Measurements from ENCODE around the gene RHEX. TPM values are rescaled to one million over a fixed set of nuclear protein-coding genes. Genes with fewer than 3 reads are reported as not detected.

Gene RHEX
- total RNA-seq, 1 donor from 2014 or later = 0.44 TPM

GRCh38 chr1:206030714-206031113, 22.3 kb upstream of the RHEX start:
- intact Hi-C loops (cut with micrococcal nuclease) = loop anchor here (10.0 kb wide), 1 partner anchor 74 kb away; no protein-coding TSS in a partner anchor
- Histone ChIP-seq H3K27me3 (ENCODE audit: low read depth) (peaks cover 34% of the 10 kb centered on the region), H3K4me1 (no peaks in the 10 kb centered on the region), H3K36me3 (no peaks in the 10 kb centered on the region), H3K9me3 (replicated peaks) (no peaks in the 10 kb centered on the region), H3K4me3 (no peak overlapping the region), H3K27ac (replicated peaks) (no peak overlapping the region)
- DNase-seq = peak; percentile 34
- TF ChIP-seq CTCF (IDR thresholded peaks at IDR 0.05; ENCODE audit: borderline replicate concordance) = peak; percentile 79

- H3K27ac ChIP-seq (replicated peaks) = no peak overlapping the region
- DNase-seq = no peak
- no peaks in the 10 kb centered on the region for H3K4me1 ChIP-seq
- H3K36me3 ChIP-seq = no peaks in the 10 kb centered on the region
- H3K27me3 ChIP-seq (ENCODE audit: low read depth) = peaks cover 51% of the 10 kb centered on the region
- H3K9me3 ChIP-seq (replicated peaks) = no peaks in the 10 kb centered on the region
- no peak for TF ChIP-seq CTCF (IDR thresholded peaks at IDR 0.05; ENCODE audit: borderline replicate concordance)
- intact Hi-C loops (cut with micrococcal nuclease) = loop anchor here (10.0 kb wide), 1 partner anchor 72 kb away; no protein-coding TSS in a partner anchor
- no peak overlapping the region for H3K4me3 ChIP-seq
Measured at GRCh38 chr1:206032380-206033140, 20.4 kb upstream of the RHEX start.

GRCh38 chr1:206035027-206035426, 17.9 kb upstream of the RHEX start:
- no peaks in the 10 kb centered on the region for H3K9me3 ChIP-seq (replicated peaks)
- no peaks in the 10 kb centered on the region for H3K36me3 ChIP-seq
- intact Hi-C loops (cut with micrococcal nuclease) = loop anchor here (10.0 kb wide), 1 partner anchor 70 kb away; no protein-coding TSS in a partner anchor
- TF ChIP-seq CTCF (IDR thresholded peaks at IDR 0.05; ENCODE audit: borderline replicate concordance) = no peak
- DNase-seq = no peak
- H3K27me3 ChIP-seq (ENCODE audit: low read depth) = peaks cover 44% of the 10 kb centered on the region
- no peaks in the 10 kb centered on the region for H3K4me1 ChIP-seq
- no peak overlapping the region for H3K4me3 ChIP-seq
- H3K27ac ChIP-seq (replicated peaks) = no peak overlapping the region

- intact Hi-C loops (cut with micrococcal nuclease) = loop anchor here (10.0 kb wide), 1 partner anchor 68 kb away; no protein-coding TSS in a partner anchor
- Histone ChIP-seq H3K27ac (replicated peaks) (no peak overlapping the region), H3K4me1 (no peaks in the 10 kb centered on the region), H3K4me3 (no peak overlapping the region), H3K36me3 (no peaks in the 10 kb centered on the region), H3K27me3 (ENCODE audit: low read depth) (peaks cover 49% of the 10 kb centered on the region), H3K9me3 (replicated peaks) (no peaks in the 10 kb centered on the region)
- DNase-seq = no peak
- no peak for TF ChIP-seq CTCF (IDR thresholded peaks at IDR 0.05; ENCODE audit: borderline replicate concordance)
Measured at GRCh38 chr1:206036663-206037455, 16.1 kb upstream of the RHEX start.

GRCh38 chr1:206037581-206037980, 15.4 kb upstream of the RHEX start:
- DNase-seq = no peak
- Histone ChIP-seq H3K9me3 (replicated peaks) (no peaks in the 10 kb centered on the region), H3K27ac (replicated peaks) (no peak overlapping the region), H3K36me3 (no peaks in the 10 kb centered on the region), H3K4me1 (no peaks in the 10 kb centered on the region), H3K4me3 (no peak overlapping the region), H3K27me3 (ENCODE audit: low read depth) (peaks cover 55% of the 10 kb centered on the region)
- TF ChIP-seq CTCF (IDR thresholded peaks at IDR 0.05; ENCODE audit: borderline replicate concordance) = no peak
- intact Hi-C loops (cut with micrococcal nuclease) = loop anchor here (10.0 kb wide), 1 partner anchor 67 kb away; no protein-coding TSS in a partner anchor
